ENCODE results near the gene KRT16.
"Not testable (repeated sequence)": the region's sequence is repeated elsewhere in the genome, so short reads cannot be mapped to it uniquely, and the experiment has no call there.

The KRT16 gene

DNA sequence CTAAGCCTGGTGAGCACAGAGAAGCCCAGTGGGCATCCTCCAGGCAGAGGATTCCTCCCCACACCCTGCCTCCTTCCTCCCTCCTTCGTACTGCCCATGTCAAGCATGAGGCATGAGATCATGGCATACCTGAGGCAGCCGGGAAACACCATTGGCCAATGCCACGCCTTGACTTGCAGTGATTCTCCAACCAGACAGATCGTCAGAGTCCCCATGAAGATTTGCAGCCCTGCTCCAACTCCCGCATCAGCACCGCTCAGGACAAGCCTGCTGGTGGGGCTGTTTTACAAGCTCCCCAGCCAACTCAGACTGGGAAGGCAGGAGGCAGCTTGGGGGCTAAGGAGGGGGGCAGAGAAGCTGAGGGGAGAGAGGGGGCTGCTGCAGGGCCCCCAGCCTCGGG, 2.9 kb upstream of the KRT16 start:
- H3K27ac ChIP-seq (ENCODE audit: low read depth, low read length), result no peak overlapping the region
- H3K4me2 ChIP-seq (ENCODE audit: low read length), result no peak overlapping the region
- H3K79me2 ChIP-seq (ENCODE audit: control insufficient read depth, low read length), result no peaks in the 10 kb centered on the region
- TF ChIP-seq EZH2phosphoT487 (IDR thresholded peaks at IDR 0.05; ENCODE audit: borderline replicate concordance, low read length), result no peak
- TF ChIP-seq, protein P1, sequence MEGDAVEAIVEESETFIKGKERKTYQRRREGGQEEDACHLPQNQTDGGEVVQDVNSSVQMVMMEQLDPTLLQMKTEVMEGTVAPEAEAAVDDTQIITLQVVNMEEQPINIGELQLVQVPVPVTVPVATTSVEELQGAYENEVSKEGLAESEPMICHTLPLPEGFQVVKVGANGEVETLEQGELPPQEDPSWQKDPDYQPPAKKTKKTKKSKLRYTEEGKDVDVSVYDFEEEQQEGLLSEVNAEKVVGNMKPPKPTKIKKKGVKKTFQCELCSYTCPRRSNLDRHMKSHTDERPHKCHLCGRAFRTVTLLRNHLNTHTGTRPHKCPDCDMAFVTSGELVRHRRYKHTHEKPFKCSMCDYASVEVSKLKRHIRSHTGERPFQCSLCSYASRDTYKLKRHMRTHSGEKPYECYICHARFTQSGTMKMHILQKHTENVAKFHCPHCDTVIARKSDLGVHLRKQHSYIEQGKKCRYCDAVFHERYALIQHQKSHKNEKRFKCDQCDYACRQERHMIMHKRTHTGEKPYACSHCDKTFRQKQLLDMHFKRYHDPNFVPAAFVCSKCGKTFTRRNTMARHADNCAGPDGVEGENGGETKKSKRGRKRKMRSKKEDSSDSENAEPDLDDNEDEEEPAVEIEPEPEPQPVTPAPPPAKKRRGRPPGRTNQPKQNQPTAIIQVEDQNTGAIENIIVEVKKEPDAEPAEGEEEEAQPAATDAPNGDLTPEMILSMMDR (IDR thresholded peaks at IDR 0.05; ENCODE audit: low read depth, low read length, poor library complexity, severe bottlenecking), result no peak
- H4K20me1 ChIP-seq (ENCODE audit: control insufficient read depth, insufficient read depth, low read depth, low read length), result no peaks in the 10 kb centered on the region
- H3K4me3 ChIP-seq (ENCODE audit: low read length), result no peak overlapping the region
- H3K36me3 ChIP-seq (ENCODE audit: control insufficient read depth, low read length), result no peaks in the 10 kb centered on the region
- H3F3A ChIP-seq (ENCODE audit: control insufficient read depth, insufficient read depth), result no peaks in the 10 kb centered on the region
- H3K9me3 ChIP-seq (ENCODE audit: control insufficient read depth, insufficient read depth, low read length), result no peaks in the 10 kb centered on the region
- no peaks in the 10 kb centered on the region for H3K27me3 ChIP-seq (ENCODE audit: control insufficient read depth, low read length)
- no peaks in the 10 kb centered on the region for H3K4me1 ChIP-seq (ENCODE audit: control insufficient read depth, low read length)
- H3K9me2 ChIP-seq (replicated peaks; ENCODE audit: control insufficient read depth, low read length), result no peaks in the 10 kb centered on the region

DNA sequence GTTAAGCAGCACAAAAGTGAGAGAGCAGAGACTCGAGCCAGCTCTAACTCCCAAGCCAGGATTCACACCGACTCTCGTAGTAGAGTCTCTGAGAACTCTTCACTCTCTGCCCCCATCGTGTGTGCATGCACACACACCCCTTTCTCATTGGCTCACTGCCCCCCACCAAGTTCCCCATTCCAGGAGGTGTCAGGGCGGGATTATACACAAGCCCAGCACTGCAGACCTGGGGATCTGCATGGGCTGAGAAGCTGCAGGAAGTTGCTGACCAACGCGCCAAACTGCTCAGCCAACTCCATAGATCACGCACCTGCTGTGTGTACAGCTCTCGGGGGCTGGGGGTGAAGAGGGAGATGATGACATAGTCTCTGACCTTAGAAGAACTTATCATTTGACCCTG, 2.2 kb upstream of the KRT16 start:
- not testable (repeated sequence) for H3K79me2 ChIP-seq (ENCODE audit: control insufficient read depth, low read length); H3F3A ChIP-seq (ENCODE audit: control insufficient read depth, insufficient read depth); H3K9me3 ChIP-seq (ENCODE audit: control insufficient read depth, insufficient read depth, low read length); H3K4me3 ChIP-seq (ENCODE audit: low read length); H3K4me1 ChIP-seq (ENCODE audit: control insufficient read depth, low read length); H4K20me1 ChIP-seq (ENCODE audit: control insufficient read depth, insufficient read depth, low read depth, low read length); H3K27me3 ChIP-seq (ENCODE audit: control insufficient read depth, low read length); H3K36me3 ChIP-seq (ENCODE audit: control insufficient read depth, low read length); H3K9me2 ChIP-seq (replicated peaks; ENCODE audit: control insufficient read depth, low read length); H3K4me2 ChIP-seq (ENCODE audit: low read length); H3K27ac ChIP-seq (ENCODE audit: low read depth, low read length)

DNA sequence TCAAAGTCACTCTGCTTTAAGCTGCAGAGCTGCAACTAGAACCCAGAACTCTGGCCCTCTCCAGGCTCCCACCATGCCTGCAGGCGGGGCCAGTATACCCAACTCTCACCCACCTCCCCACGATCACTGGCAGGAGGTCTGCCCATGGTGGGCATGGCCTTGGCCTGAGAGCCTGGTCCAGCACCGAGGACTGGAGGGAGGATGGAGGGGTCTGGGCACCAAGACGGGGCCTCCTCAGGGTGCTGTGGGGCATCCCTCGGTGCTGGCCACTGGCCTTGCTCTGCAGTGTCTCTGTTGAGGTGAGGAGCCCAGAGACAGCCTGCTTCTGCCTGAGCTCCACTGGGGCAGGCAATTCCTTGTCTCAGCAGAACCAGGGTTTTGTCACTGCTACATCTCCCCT, 1.5 kb upstream of the KRT16 start:
- no peaks in the 10 kb centered on the region for H3F3A ChIP-seq (ENCODE audit: control insufficient read depth, insufficient read depth)
- H3K36me3 ChIP-seq (ENCODE audit: control insufficient read depth, low read length), result no peaks in the 10 kb centered on the region
- H3K4me1 ChIP-seq (ENCODE audit: control insufficient read depth, low read length), result no peaks in the 10 kb centered on the region
- H4K20me1 ChIP-seq (ENCODE audit: control insufficient read depth, insufficient read depth, low read depth, low read length), result no peaks in the 10 kb centered on the region
- TF ChIP-seq, protein P1 (IDR thresholded peaks at IDR 0.05; ENCODE audit: low read depth, low read length, poor library complexity, severe bottlenecking), result no peak
- no peak for TF ChIP-seq EZH2phosphoT487 (IDR thresholded peaks at IDR 0.05; ENCODE audit: borderline replicate concordance, low read length)
- no peak overlapping the region for H3K27ac ChIP-seq (ENCODE audit: low read depth, low read length)
- H3K4me3 ChIP-seq (ENCODE audit: low read length), result no peak overlapping the region
- no peak overlapping the region for H3K4me2 ChIP-seq (ENCODE audit: low read length)
- no peaks in the 10 kb centered on the region for H3K79me2 ChIP-seq (ENCODE audit: control insufficient read depth, low read length)
- no peaks in the 10 kb centered on the region for H3K9me3 ChIP-seq (ENCODE audit: control insufficient read depth, insufficient read depth, low read length)
- H3K9me2 ChIP-seq (replicated peaks; ENCODE audit: control insufficient read depth, low read length), result no peaks in the 10 kb centered on the region
- no peaks in the 10 kb centered on the region for H3K27me3 ChIP-seq (ENCODE audit: control insufficient read depth, low read length)

DNA sequence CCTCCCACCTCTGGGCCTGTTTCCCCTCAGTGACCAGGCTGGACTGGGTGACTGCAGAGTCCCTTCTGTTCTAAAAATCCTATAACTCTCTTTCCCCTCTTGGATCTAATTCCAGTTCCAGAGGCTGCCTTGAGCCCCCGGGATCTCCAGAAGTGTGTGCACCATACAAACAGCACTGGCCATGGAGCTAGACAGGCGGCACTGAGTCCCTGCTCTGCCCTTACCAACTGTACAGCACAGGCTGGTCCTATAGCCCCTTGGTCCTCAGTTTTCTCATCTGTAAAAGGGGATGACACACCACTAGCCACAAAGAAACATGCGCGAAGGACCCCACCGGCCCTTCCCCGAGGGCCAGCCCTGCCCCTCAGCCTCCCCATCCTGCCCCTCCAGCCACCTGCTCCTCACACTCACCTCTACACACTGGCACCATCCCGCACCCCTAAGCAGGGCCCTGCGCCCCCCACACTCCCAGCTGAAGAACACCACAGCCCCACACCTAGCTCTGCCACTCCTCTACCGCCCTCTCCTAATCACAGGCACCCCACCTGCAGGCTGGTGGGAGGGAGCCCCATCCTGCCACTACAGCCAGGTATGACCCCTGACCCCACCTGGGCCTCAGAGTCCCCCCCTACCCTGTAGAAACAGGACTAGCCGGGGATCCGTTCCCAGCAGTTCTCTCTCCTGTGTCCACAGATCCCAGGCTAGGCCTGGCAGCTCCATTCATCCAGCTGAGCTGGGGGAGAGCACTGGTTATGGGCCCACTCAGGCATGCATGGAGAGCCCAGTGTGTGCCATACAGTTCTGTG, 913 bp upstream of the KRT16 start:
- Histone ChIP-seq H3K4me3 (ENCODE audit: low read length) (no peak overlapping the region), H3K79me2 (ENCODE audit: control insufficient read depth, low read length) (no peaks in the 10 kb centered on the region), H3K27me3 (ENCODE audit: control insufficient read depth, low read length) (no peaks in the 10 kb centered on the region), H3K27ac (ENCODE audit: low read depth, low read length) (no peak overlapping the region), H3K4me1 (ENCODE audit: control insufficient read depth, low read length) (no peaks in the 10 kb centered on the region), H4K20me1 (ENCODE audit: control insufficient read depth, insufficient read depth, low read depth, low read length) (no peaks in the 10 kb centered on the region), H3K36me3 (ENCODE audit: control insufficient read depth, low read length) (no peaks in the 10 kb centered on the region), H3K9me2 (replicated peaks; ENCODE audit: control insufficient read depth, low read length) (no peaks in the 10 kb centered on the region), H3F3A (ENCODE audit: control insufficient read depth, insufficient read depth) (no peaks in the 10 kb centered on the region), H3K9me3 (ENCODE audit: control insufficient read depth, insufficient read depth, low read length) (no peaks in the 10 kb centered on the region), H3K4me2 (ENCODE audit: low read length) (no peak overlapping the region)
- TF ChIP-seq, protein P1 (IDR thresholded peaks at IDR 0.05; ENCODE audit: low read depth, low read length, poor library complexity, severe bottlenecking), result no peak
- no peak for TF ChIP-seq EZH2phosphoT487 (IDR thresholded peaks at IDR 0.05; ENCODE audit: borderline replicate concordance, low read length)

Data from DOHH2 (cell line).